ENCODE measurements around the gene CYB5A. TPM values are rescaled to one million over a fixed set of nuclear protein-coding genes. Genes with fewer than 3 reads are reported as not detected.

The CYB5A gene
- total RNA-seq, 1 donor from 2014 or later, result 58.1 TPM

GRCh38 chr18:74213429-74213828, 78.3 kb downstream of the CYB5A start:
- TF ChIP-seq CTCF (IDR thresholded peaks at IDR 0.05), result no peak
- H3K4me1 ChIP-seq, result no peaks in the 10 kb centered on the region

GRCh38 chr18:74204526-74205152, 87.1 kb downstream of the CYB5A start:
- intact Hi-C loops (cut with DNase I), result no loop called here
- Histone ChIP-seq H3K27ac (no peak overlapping the region), H3K27me3 (no peaks in the 10 kb centered on the region), H3K9me3 (no peaks in the 10 kb centered on the region), H3K4me1 (no peaks in the 10 kb centered on the region), H3K36me3 (no peaks in the 10 kb centered on the region), H3K4me3 (no peak overlapping the region)
- TF ChIP-seq CTCF (IDR thresholded peaks at IDR 0.05), result no peak
- no peak for DNase-seq (ENCODE audit: low spot score in 2 of 2)

More at GRCh38 chr18:74213429-74213828, 78.3 kb downstream of the CYB5A start:
- no peaks in the 10 kb centered on the region for H3K9me3 ChIP-seq
- no peak overlapping the region for H3K27ac ChIP-seq
- H3K4me3 ChIP-seq, result no peak overlapping the region
- no peak for DNase-seq (ENCODE audit: low spot score in 2 of 2)
- no peaks in the 10 kb centered on the region for H3K27me3 ChIP-seq
- H3K36me3 ChIP-seq, result no peaks in the 10 kb centered on the region
- intact Hi-C loops (cut with DNase I), result no loop called here

- intact Hi-C loops (cut with DNase I), result no loop called here
- TF ChIP-seq CTCF (IDR thresholded peaks at IDR 0.05), result no peak
- DNase-seq (ENCODE audit: low spot score in 2 of 2), result no peak
- Histone ChIP-seq H3K27ac (no peak overlapping the region), H3K27me3 (no peaks in the 10 kb centered on the region), H3K4me1 (no peaks in the 10 kb centered on the region), H3K4me3 (no peak overlapping the region), H3K9me3 (no peaks in the 10 kb centered on the region), H3K36me3 (no peaks in the 10 kb centered on the region)
Observed at GRCh38 chr18:74203811-74204210, 88.0 kb downstream of the CYB5A start.

Other genes starting within 250 kb of the CYB5A start
- gene FBXO15, start 144.1 kb downstream of the CYB5A start, total RNA-seq, result not detected
- gene TIMM21, start 143.4 kb downstream of the CYB5A start, total RNA-seq, result 27.2 TPM
- gene C18orf63, start 23.9 kb upstream of the CYB5A start, total RNA-seq, result not detected
- gene DIPK1C, start 165.3 kb upstream of the CYB5A start, total RNA-seq, result not detected
- 33.5 TPM for gene CNDP2, start 204.4 kb upstream of the CYB5A start, total RNA-seq
- gene CNDP1, start 242.5 kb upstream of the CYB5A start, total RNA-seq, result not detected

Measured in ascending aorta (tissue), 2 donors.